Measurements from ENCODE around the gene CATSPER1.

CATSPER1 gene

GRCh38 chr11:66001942-66002647 lies 24.2 kb downstream of the CATSPER1 start, which contains the start of the genes BANF1 and EIF1AD:
Gene BANF1 (plus strand): TSS chr11:66002503. CDS start chr11:66003251, 748 bp downstream.
Gene EIF1AD (minus strand): TSS chr11:66002157. CDS start chr11:66000389, 1,768 bp downstream.
- H3K4me3 ChIP-seq (ENCODE audit: low read depth, low read length) = peak within 1 kb of the TSS; percentile 97
- no peak for TF ChIP-seq CTCF (conservative IDR thresholded peaks at IDR 0.05; ENCODE audit: low read depth, low read length)
- DNase-seq (ENCODE audit: low read depth) = peak; percentile 99

GRCh38 chr11:65997286-65997685 lies 29.0 kb downstream of the CATSPER1 start:
- H3K4me3 ChIP-seq (ENCODE audit: low read depth, low read length) = no peak overlapping the region
- peak; percentile 18 for DNase-seq (ENCODE audit: low read depth)
- TF ChIP-seq CTCF (conservative IDR thresholded peaks at IDR 0.05; ENCODE audit: low read depth, low read length) = no peak

GRCh38 chr11:65992056-65992455 lies 34.2 kb downstream of the CATSPER1 start:
- TF ChIP-seq CTCF (conservative IDR thresholded peaks at IDR 0.05; ENCODE audit: low read depth, low read length) = no peak
- no peak overlapping the region for H3K4me3 ChIP-seq (ENCODE audit: low read depth, low read length)
- DNase-seq (ENCODE audit: low read depth) = no peak

- peak; percentile 98 for DNase-seq (ENCODE audit: low read depth)
- TF ChIP-seq CTCF (conservative IDR thresholded peaks at IDR 0.05; ENCODE audit: low read depth, low read length) = peak; percentile 94
- no peak overlapping the region for H3K4me3 ChIP-seq (ENCODE audit: low read depth, low read length)
Measured at GRCh38 chr11:65988791-65989592, 37.3 kb downstream of the CATSPER1 start.

DNA sequence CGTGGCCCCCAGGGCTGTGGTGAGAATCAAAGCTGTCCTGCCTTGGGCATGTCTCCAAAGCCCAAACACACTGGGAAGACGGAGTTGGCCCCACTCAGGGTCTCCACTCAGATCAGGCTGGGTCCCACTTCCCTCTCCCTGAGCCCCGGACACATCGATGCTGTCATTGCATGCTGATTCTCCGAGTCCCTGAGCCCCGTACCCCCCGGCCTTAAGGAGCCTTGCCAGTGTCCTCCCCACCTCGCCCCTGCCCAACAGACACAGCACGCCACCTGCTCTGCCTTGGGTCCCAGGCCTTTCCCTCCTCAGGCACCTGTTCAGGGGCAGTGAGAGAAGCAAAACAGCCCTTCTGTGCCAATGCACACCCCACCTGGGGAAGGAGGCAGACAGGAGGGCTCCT lies 38.9 kb downstream of the CATSPER1 start:
- H3K4me3 ChIP-seq (ENCODE audit: low read depth, low read length) = no peak overlapping the region
- no peak for DNase-seq (ENCODE audit: low read depth)
- no peak for TF ChIP-seq CTCF (conservative IDR thresholded peaks at IDR 0.05; ENCODE audit: low read depth, low read length)

GRCh38 chr11:65983589-65983987 lies 42.7 kb downstream of the CATSPER1 start:
- no peak overlapping the region for H3K4me3 ChIP-seq (ENCODE audit: low read depth, low read length)
- no peak for TF ChIP-seq CTCF (conservative IDR thresholded peaks at IDR 0.05; ENCODE audit: low read depth, low read length)
- DNase-seq (ENCODE audit: low read depth) = no peak

All from choroid plexus epithelial cell (primary cell).